HG03135 (cell line): Measurements from ENCODE around the gene PPIL1.
"Not testable (repeated sequence)": the region's sequence is repeated elsewhere in the genome, so short reads cannot be mapped to it uniquely, and the experiment has no call there.

ENCODE experiments used
- ATAC-seq: cut with Tn5 transposase; IDR thresholded peaks from one replicate; pipeline ENCODE4 v1.9.1; 2021; ENCODE audit warnings: mild to moderate bottlenecking, moderate library complexity; ENCODE audit not compliant: unreplicated experiment

The PPIL1 gene

GRCh38 chr6:36874443-36875249 lies at the start of gene PPIL1:
TSS of gene PPIL1 (minus strand) at chr6:36874803. CDS start at chr6:36874772, 31 bp downstream.
- ATAC-seq, result peak; percentile 76

GRCh38 chr6:36924131-36924530 lies 49.5 kb upstream of the PPIL1 start:
- no peak for ATAC-seq

- ATAC-seq, result no peak
Measured at GRCh38 chr6:36920546-36920945, 45.9 kb upstream of the PPIL1 start.

GRCh38 chr6:36920049-36920448 lies 45.4 kb upstream of the PPIL1 start:
- no peak for ATAC-seq

- no peak for ATAC-seq
Measured at GRCh38 chr6:36917541-36918193, 43.1 kb upstream of the PPIL1 start.

- ATAC-seq, result no peak
Measured at GRCh38 chr6:36916126-36916525, 41.5 kb upstream of the PPIL1 start.

GRCh38 chr6:36915599-36915998 lies 41.0 kb upstream of the PPIL1 start:
- ATAC-seq, result no peak

- ATAC-seq, result no peak
Measured at GRCh38 chr6:36914227-36914794, 39.7 kb upstream of the PPIL1 start.

- no peak for ATAC-seq
Measured at GRCh38 chr6:36913082-36913481, 38.5 kb upstream of the PPIL1 start.

- ATAC-seq, result peak; percentile 84
Measured at GRCh38 chr6:36912586-36912985, 38.0 kb upstream of the PPIL1 start.

- ATAC-seq, result no peak
Measured at GRCh38 chr6:36912030-36912454, 37.4 kb upstream of the PPIL1 start.

- no peak for ATAC-seq
Measured at GRCh38 chr6:36908747-36909146, 34.1 kb upstream of the PPIL1 start.

GRCh38 chr6:36907781-36908180 lies 33.2 kb upstream of the PPIL1 start:
- no peak for ATAC-seq

- ATAC-seq, result no peak
Measured at GRCh38 chr6:36906539-36907325, 32.1 kb upstream of the PPIL1 start.

GRCh38 chr6:36904851-36905393 lies 30.3 kb upstream of the PPIL1 start:
- no peak for ATAC-seq

GRCh38 chr6:36904114-36904513 lies 29.5 kb upstream of the PPIL1 start:
- no peak for ATAC-seq

- no peak for ATAC-seq
Measured at GRCh38 chr6:36897609-36898008, 23.0 kb upstream of the PPIL1 start.

- no peak for ATAC-seq
Measured at GRCh38 chr6:36893976-36894932, 19.7 kb upstream of the PPIL1 start.

GRCh38 chr6:36891153-36891552 lies 16.6 kb upstream of the PPIL1 start:
- ATAC-seq, result not testable (repeated sequence)
